Bronchial epithelial cell (primary cell): ENCODE measurements around the gene MSANTD1. TPM values are rescaled to one million over a fixed set of nuclear protein-coding genes. Genes with fewer than 3 reads are reported as not detected.

Experiments
- DNase-seq: peaks from one replicate; pipeline ENCODE4 v3.0.0-alpha.2; 2010; ENCODE audit warnings: low read depth
- FAIRE-seq: peaks from 2 replicates; lab custom pipeline; 2011; peaks lifted over from hg19 to GRCh38; lab: Jason Lieb, UNC
- H3K27me3 ChIP-seq: 2 replicates; pipeline ENCODE4 v1.5.1; 2011; ENCODE audit warnings: low read length; ENCODE audit not compliant: control insufficient read depth, insufficient read depth
- H3K36me3 ChIP-seq: 2 replicates; pipeline ENCODE4 v1.5.1; 2011; ENCODE audit warnings: low read length; ENCODE audit not compliant: control insufficient read depth, insufficient read depth
- H3K4me3 ChIP-seq: 2 replicates; pipeline ENCODE4 v1.5.1; 2011; ENCODE audit warnings: mild to moderate bottlenecking, low read depth, low read length, control low read depth
- CTCF ChIP-seq: IDR thresholded peaks from 2 replicates; pipeline ENCODE4 v1.5.1; 2011; ENCODE audit warnings: mild to moderate bottlenecking, moderate library complexity, low read length, control low read depth, inconsistent platforms; ENCODE audit not compliant: insufficient read depth, severe bottlenecking
- total RNA-seq: library from RNA; depleted of rRNA; stranded (reverse); fragments of >200 nt; gene quantifications from 2 replicates; pipeline ENCODE4 v1.2.1, GENCODE V29; 2014

MSANTD1 gene
- total RNA-seq, 1 donor from 2014 or later: 0.26 TPM

DNA sequence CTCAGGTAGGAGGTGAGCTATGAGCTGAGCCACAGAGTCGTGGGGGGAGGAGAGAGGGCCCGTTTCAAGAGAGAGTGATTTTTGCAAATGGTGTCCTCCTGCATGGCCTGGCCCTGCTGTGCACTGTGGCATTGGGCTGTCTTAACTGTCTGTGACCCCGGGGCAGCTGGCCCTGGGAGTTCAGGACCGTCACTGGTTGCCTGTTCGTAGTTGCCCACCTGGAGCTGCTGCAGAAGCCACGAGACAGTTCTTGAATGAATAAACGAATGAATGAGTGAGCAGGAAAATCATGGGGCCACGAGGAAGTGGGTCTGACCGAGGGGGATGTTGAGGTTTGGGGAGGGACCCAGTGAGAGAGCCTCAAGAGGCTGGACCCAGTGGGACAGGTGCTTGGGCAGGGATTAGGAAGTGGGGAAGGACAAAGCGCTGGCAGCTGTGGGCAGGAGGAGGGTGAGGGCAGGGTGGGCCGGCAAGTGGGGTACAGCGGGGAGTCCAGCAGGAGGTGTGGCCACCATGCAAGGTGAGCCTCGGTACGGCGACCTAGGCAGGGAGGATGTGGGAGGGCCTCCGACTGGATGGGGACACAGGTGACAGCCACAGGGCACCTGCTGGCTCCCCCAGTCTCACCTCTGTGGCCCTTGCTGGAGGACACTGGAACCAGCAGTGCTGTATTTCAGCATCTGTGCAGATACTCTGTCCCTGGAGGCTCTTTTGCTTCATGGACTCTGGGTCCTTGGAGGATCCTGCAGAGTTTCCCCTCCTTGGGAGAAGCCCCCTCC is 54.0 kb downstream of the MSANTD1 start:
- no peak for TF ChIP-seq CTCF
- no peak overlapping the region for H3K4me3 ChIP-seq
- FAIRE-seq: peak; percentile 77
- DNase-seq: no peak
- peaks cover 15% of the 10 kb centered on the region for H3K27me3 ChIP-seq
- no peaks in the 10 kb centered on the region for H3K36me3 ChIP-seq

- no peak for DNase-seq
- no peak for FAIRE-seq
- Histone ChIP-seq H3K36me3 (no peaks in the 10 kb centered on the region), H3K27me3 (peaks cover 18% of the 10 kb centered on the region), H3K4me3 (no peak overlapping the region)
- TF ChIP-seq CTCF: no peak
Observed at GRCh38 chr4:3303565-3303824, 54.5 kb downstream of the MSANTD1 start.

- no peak for DNase-seq
- no peak for TF ChIP-seq CTCF
- no peak for FAIRE-seq
Observed at GRCh38 chr4:3303923-3304710, 55.2 kb downstream of the MSANTD1 start.

DNA sequence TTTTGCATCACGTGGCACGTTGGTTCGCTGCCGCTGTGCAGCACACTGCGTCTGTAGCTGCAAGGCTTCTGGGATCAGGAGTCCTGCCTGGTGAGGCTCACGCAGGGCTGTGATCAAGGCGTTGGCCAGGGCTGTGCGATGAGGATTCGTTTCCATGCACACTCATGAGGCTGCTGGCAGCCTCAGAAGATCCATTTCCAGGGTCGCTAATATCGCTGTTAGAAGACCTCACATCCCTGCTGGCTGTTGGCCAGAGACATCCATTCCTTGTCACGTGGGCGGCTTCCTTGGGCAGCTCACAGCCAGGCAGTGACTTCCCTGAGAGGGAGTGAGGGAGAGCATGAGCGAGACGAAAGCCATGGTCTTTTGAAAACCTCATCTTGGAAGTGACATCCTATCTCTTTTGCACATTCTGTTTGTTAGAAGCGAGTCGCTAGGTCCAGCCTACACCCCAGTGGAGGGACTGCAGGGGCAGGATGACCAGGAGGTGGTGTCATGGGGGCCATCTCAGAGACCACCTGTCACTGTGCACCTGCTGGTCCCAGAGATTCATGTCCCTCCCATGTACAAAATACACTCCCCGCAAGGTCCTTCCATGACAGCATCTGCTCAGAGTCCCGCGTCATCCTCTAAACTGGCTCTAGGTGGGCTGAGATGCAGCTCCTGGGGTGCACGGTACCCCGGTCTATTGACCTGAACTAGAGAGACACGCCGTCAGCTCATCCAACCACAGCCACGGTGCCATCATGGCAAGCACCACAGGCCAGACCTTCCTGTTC is 56.1 kb downstream of the MSANTD1 start:
- Histone ChIP-seq H3K4me3 (no peak overlapping the region), H3K27me3 (peaks cover 16% of the 10 kb centered on the region), H3K36me3 (no peaks in the 10 kb centered on the region)
- DNase-seq (no peak), FAIRE-seq (no peak)
- no peak for TF ChIP-seq CTCF

More at GRCh38 chr4:3303923-3304710, 55.2 kb downstream of the MSANTD1 start:
- peaks cover 21% of the 10 kb centered on the region for H3K27me3 ChIP-seq
- H3K4me3 ChIP-seq: no peak overlapping the region
- H3K36me3 ChIP-seq: no peaks in the 10 kb centered on the region

GRCh38 chr4:3305610-3306371 is 56.8 kb downstream of the MSANTD1 start:
- no peak overlapping the region for H3K4me3 ChIP-seq
- H3K36me3 ChIP-seq: no peaks in the 10 kb centered on the region
- peak; percentile 23 for DNase-seq
- peaks cover 16% of the 10 kb centered on the region for H3K27me3 ChIP-seq
- FAIRE-seq: no peak
- no peak for TF ChIP-seq CTCF
